GM23338 (cell line): ENCODE data around the gene SORBS2. TPM values are rescaled to one million over a fixed set of nuclear protein-coding genes. Genes with fewer than 3 reads are reported as not detected.

ENCODE experiments used
- ATAC-seq: fragments of 200-7000 bp; cut with Tn5 transposase; 3 replicates; pipeline ENCODE4 v1.9.1; 2020
- DNase-seq: peaks from one replicate; pipeline ENCODE4 v3.0.0-alpha.2; 2015; ENCODE audit warnings: low spot score
- H2AFZ ChIP-seq: fragments of 200-600 bp; sonication (generic); 2 replicates; pipeline ENCODE4 v1.8.0; 2016; ENCODE audit warnings: antibody characterized with exemption, mild to moderate bottlenecking, moderate library complexity
- H3F3A ChIP-seq: fragments of 200-600 bp; sonication (generic); replicated peaks from 2 replicates; pipeline ENCODE4 v1.8.0; 2017; ENCODE audit warnings: antibody characterized with exemption, mixed run types, low read depth
- H3K27ac ChIP-seq: fragments of 200-600 bp; sonication (generic); 2 replicates; pipeline ENCODE4 v1.6.1; 2016; ENCODE audit warnings: low read depth
- H3K27me3 ChIP-seq: fragments of 200-600 bp; sonication (generic); 2 replicates; pipeline ENCODE4 v1.8.0; 2016; ENCODE audit warnings: mild to moderate bottlenecking, mixed run types, moderate library complexity; ENCODE audit not compliant: insufficient read depth
- H3K36me3 ChIP-seq: fragments of 200-600 bp; sonication (generic); 2 replicates; pipeline ENCODE4 v1.8.0; 2016; ENCODE audit warnings: mild to moderate bottlenecking; ENCODE audit not compliant: insufficient read depth
- H3K4me1 ChIP-seq: fragments of 200-600 bp; sonication (generic); 2 replicates; pipeline ENCODE4 v1.8.0; 2016; ENCODE audit warnings: mild to moderate bottlenecking, moderate library complexity; ENCODE audit not compliant: insufficient read depth
- H3K4me2 ChIP-seq: fragments of 200-600 bp; sonication (generic); 2 replicates; pipeline ENCODE4 v1.7.1; 2017; ENCODE audit warnings: mixed run types
- H3K4me3 ChIP-seq: fragments of 200-600 bp; sonication (generic); 2 replicates; pipeline ENCODE4 v1.6.1; 2016; ENCODE audit warnings: mixed run types
- H3K79me2 ChIP-seq: fragments of 200-600 bp; sonication (generic); replicated peaks from 2 replicates; pipeline ENCODE4 v1.8.0; 2017; ENCODE audit warnings: mild to moderate bottlenecking; ENCODE audit not compliant: insufficient read depth
- H3K9me2 ChIP-seq: fragments of 200-600 bp; sonication (generic); 2 replicates; pipeline ENCODE4 v1.8.0; 2017; ENCODE audit not compliant: insufficient read depth
- H4K20me1 ChIP-seq: fragments of 200-600 bp; sonication (generic); replicated peaks from 2 replicates; pipeline ENCODE4 v1.8.0; 2017; ENCODE audit warnings: mild to moderate bottlenecking; ENCODE audit not compliant: insufficient read depth
- H3K27ac Mint-ChIP-seq: 2 replicates; pipeline ENCODE4 v1.8.0; 2020; ENCODE audit warnings: inconsistent platforms, mild to moderate bottlenecking, moderate library complexity, mixed read lengths
- H3K27me3 Mint-ChIP-seq: 3 replicates; pipeline ENCODE4 v1.8.0; 2022; ENCODE audit warnings: low read depth, mild to moderate bottlenecking, moderate library complexity, mixed read lengths, inconsistent platforms; ENCODE audit not compliant: insufficient read depth, poor library complexity
- H3K36me3 Mint-ChIP-seq: 3 replicates; pipeline ENCODE4 v1.8.0; 2021; ENCODE audit warnings: low read depth, mild to moderate bottlenecking, inconsistent platforms, moderate library complexity, mixed read lengths
- H3K4me1 Mint-ChIP-seq: 3 replicates; pipeline ENCODE4 v1.8.0; 2020; ENCODE audit warnings: mild to moderate bottlenecking, inconsistent platforms, mixed read lengths
- H3K4me3 Mint-ChIP-seq: 3 replicates; pipeline ENCODE4 v1.8.0; 2021; ENCODE audit warnings: moderate library complexity, mild to moderate bottlenecking, inconsistent platforms, mixed read lengths
- H3K9me3 Mint-ChIP-seq: 3 replicates; pipeline ENCODE4 v1.8.0; 2020; ENCODE audit warnings: moderate library complexity, mild to moderate bottlenecking, inconsistent platforms, mixed read lengths
- CREB1 ChIP-seq: fragments of 250-450 bp; sonication (Bioruptor Pico); IDR thresholded peaks from 2 replicates; pipeline ENCODE4 v1.5.0; 2020; ENCODE audit warnings: low read depth, mild to moderate bottlenecking, moderate library complexity
- CTCF ChIP-seq, 2 experiments: fragments of 200-600 bp in 1 of 2; sonication (generic) in 1 of 2; conservative IDR thresholded peaks; 2 replicates each; pipeline versions ENCODE4 v1.5.1 to v1.6.1; 2016 to 2017; ENCODE audit warnings: antibody characterized with exemption in 2 of 2, low read depth in 2 of 2, mild to moderate bottlenecking in 2 of 2, moderate library complexity in 1 of 2
- ETS1 ChIP-seq: IDR thresholded peaks from 2 replicates; pipeline ENCODE4 v1.6.1; 2016; ENCODE audit warnings: antibody characterized with exemption
- EZH2 ChIP-seq: fragments of 200-600 bp; sonication (generic); IDR thresholded peaks from one replicate; pipeline ENCODE4 v1.8.0; 2017; ENCODE audit warnings: antibody characterized with exemption, mild to moderate bottlenecking, low read depth; ENCODE audit not compliant: unreplicated experiment
- EZH2phosphoT487 ChIP-seq: fragments of 200-600 bp; sonication (generic); IDR thresholded peaks from one replicate; pipeline ENCODE4 v1.8.1; 2018; ENCODE audit warnings: antibody characterized with exemption; ENCODE audit not compliant: unreplicated experiment
- JUNB ChIP-seq: IDR thresholded peaks from one replicate; pipeline ENCODE4 v1.6.1; 2016; ENCODE audit warnings: antibody characterized with exemption; ENCODE audit not compliant: unreplicated experiment
- NANOG ChIP-seq: IDR thresholded peaks from 2 replicates; pipeline ENCODE4 v1.6.1; 2016; ENCODE audit warnings: antibody characterized with exemption, borderline replicate concordance
- POLR2AphosphoS5 ChIP-seq: IDR thresholded peaks from 2 replicates; pipeline ENCODE4 v1.6.1; 2016; ENCODE audit warnings: antibody characterized with exemption, low read depth
- REST ChIP-seq: IDR thresholded peaks from one replicate; pipeline ENCODE4 v1.6.1; 2018; ENCODE audit warnings: antibody characterized with exemption; ENCODE audit not compliant: unreplicated experiment
- ZNF114 ChIP-seq: fragments of 250-450 bp; sonication (Bioruptor Pico); IDR thresholded peaks from 2 replicates; pipeline ENCODE4 v1.5.0; 2020; ENCODE audit warnings: mild to moderate bottlenecking, moderate library complexity
- ZNF331 ChIP-seq: fragments of 250-450 bp; sonication (Bioruptor Pico); IDR thresholded peaks from 2 replicates; pipeline ENCODE4 v1.5.0; 2020; ENCODE audit warnings: low read depth, mild to moderate bottlenecking, moderate library complexity
- ZNF462 ChIP-seq: fragments of 250-450 bp; sonication (Bioruptor Pico); IDR thresholded peaks from 2 replicates; pipeline ENCODE4 v1.5.0; 2020; ENCODE audit warnings: mild to moderate bottlenecking, moderate library complexity
- polyA plus RNA-seq: library from polyadenylated mRNA; unstranded; fragments of >200 nt; fragmentation: Nextera tagmentation; extraction: Ambion mirVana; gene quantifications from 2 replicates; pipeline ENCODE4 v1.2.1, GENCODE V29; 2016
- total RNA-seq: library from RNA; depleted of rRNA; stranded (reverse); fragments of >200 nt; shearing (Covaris generic); gene quantifications from 2 replicates; pipeline ENCODE4 v1.2.3, GENCODE V29; 2014

Gene SORBS2
- total and polyA plus RNA-seq, 2 experiments from 2014 or later, result 17.8 to 27.6 TPM

GRCh38 chr4:185648631-185649030, 163.4 kb downstream of the SORBS2 start:
- H4K20me1 ChIP-seq, result no peaks in the 10 kb centered on the region
- H3K4me2 ChIP-seq, result no peak overlapping the region
- no peak for DNase-seq
- H3K4me3 Mint-ChIP-seq, result no peak overlapping the region
- H3K79me2 ChIP-seq, result no peaks in the 10 kb centered on the region
- no peak overlapping the region for H2AFZ ChIP-seq
- H3K27ac Mint-ChIP-seq, result no peak overlapping the region
- ATAC-seq, result no peak
- no peak overlapping the region for H3K27ac ChIP-seq
- peaks cover 1% of the 10 kb centered on the region for H3K27me3 Mint-ChIP-seq
- no peaks in the 10 kb centered on the region for H3K36me3 ChIP-seq
- H3K27me3 ChIP-seq, result no peaks in the 10 kb centered on the region
- no peak overlapping the region for H3K4me3 ChIP-seq
- H3K4me1 Mint-ChIP-seq, result peaks cover 43% of the 10 kb centered on the region
- no peaks in the 10 kb centered on the region; the same call in 1 of the 2 replicates for H3F3A ChIP-seq
- no peak for TF ChIP-seq CTCF (conservative IDR thresholded peaks at IDR 0.05; ENCODE audit: low read depth in 2 of 2)
- no peak for TF ChIP-seq ETS1
- TF ChIP-seq REST, result no peak
- TF ChIP-seq EZH2phosphoT487, result no peak
- TF ChIP-seq ZNF462 (CRISPR knock-in tag), result no peak
- TF ChIP-seq ZNF331 (CRISPR knock-in tag), result no peak
- no peak for TF ChIP-seq POLR2AphosphoS5
- TF ChIP-seq NANOG, result no peak
- no peak for TF ChIP-seq EZH2
- no peak for TF ChIP-seq ZNF114 (CRISPR knock-in tag)
- no peak for TF ChIP-seq CREB1 (CRISPR knock-in tag)
- TF ChIP-seq JUNB, result no peak
- no peaks in the 10 kb centered on the region; the same call in 1 of the 2 replicates for H3K9me2 ChIP-seq
- H3K36me3 Mint-ChIP-seq, result peaks cover 25% of the 10 kb centered on the region
- no peaks in the 10 kb centered on the region for H3K9me3 Mint-ChIP-seq
- peaks cover 35% of the 10 kb centered on the region for H3K4me1 ChIP-seq
